ENCODE results near the gene GTF2IRD1. TPM values are rescaled to one million over a fixed set of nuclear protein-coding genes. Genes with fewer than 3 reads are reported as not detected.

Gene GTF2IRD1
- total and polyA plus RNA-seq, 2 experiments from 2014 or later = 28.7 to 37.1 TPM

DNA sequence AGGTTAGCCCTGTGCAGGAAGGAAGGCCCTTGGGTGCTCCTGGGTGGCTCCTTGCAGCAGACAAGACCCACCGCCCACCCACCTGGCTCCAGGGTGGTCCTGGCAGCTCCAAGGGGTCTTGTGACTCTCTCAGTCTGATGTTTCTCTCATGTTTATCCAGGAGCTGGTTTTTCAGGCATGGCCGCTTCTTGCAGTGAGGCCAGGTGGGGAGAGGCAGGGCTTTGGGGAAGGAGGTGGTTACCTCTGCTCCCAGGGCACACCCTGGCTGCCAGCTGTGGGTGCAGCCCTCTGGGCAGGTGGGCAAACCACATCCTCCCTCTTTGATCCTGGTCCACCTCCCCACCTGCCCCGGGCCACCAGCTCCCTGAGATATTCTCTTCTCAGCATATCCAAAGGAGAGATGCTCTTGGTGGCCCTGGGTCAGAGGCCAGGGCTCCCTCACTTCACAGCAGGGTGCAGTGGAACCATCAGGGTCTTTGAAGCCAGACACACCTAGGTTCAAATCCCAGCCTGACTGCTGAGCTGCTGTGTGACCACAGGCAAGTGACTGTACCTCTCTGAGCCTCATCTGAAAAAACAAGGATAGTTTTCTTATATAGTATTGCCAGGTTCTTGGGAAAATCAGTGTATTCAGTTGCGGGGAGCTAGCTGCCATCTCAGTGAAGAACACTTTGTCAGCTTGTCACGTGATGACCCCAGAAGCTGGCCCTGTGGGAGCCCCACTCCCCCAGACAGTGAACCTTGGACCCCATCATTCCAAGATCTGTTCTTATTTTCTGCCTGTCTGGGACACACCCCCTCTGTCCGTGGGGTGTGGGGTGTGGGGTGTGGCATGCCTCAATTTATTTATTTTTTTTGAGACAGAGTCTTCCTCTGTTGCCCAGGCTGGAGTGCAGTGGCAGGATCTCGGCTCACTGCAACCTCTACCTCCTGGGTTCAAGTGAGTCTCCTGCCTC is 11.5 kb downstream of the GTF2IRD1 start:
- H3K27ac Mint-ChIP-seq = no peak overlapping the region
- TF ChIP-seq, protein P1, sequence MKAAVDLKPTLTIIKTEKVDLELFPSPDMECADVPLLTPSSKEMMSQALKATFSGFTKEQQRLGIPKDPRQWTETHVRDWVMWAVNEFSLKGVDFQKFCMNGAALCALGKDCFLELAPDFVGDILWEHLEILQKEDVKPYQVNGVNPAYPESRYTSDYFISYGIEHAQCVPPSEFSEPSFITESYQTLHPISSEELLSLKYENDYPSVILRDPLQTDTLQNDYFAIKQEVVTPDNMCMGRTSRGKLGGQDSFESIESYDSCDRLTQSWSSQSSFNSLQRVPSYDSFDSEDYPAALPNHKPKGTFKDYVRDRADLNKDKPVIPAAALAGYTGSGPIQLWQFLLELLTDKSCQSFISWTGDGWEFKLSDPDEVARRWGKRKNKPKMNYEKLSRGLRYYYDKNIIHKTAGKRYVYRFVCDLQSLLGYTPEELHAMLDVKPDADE (IDR thresholded peaks at IDR 0.05) = no peak
- TF ChIP-seq STAT1 (IDR thresholded peaks at IDR 0.05; ENCODE audit: unreplicated experiment) = no peak
- TF ChIP-seq, protein P2, sequence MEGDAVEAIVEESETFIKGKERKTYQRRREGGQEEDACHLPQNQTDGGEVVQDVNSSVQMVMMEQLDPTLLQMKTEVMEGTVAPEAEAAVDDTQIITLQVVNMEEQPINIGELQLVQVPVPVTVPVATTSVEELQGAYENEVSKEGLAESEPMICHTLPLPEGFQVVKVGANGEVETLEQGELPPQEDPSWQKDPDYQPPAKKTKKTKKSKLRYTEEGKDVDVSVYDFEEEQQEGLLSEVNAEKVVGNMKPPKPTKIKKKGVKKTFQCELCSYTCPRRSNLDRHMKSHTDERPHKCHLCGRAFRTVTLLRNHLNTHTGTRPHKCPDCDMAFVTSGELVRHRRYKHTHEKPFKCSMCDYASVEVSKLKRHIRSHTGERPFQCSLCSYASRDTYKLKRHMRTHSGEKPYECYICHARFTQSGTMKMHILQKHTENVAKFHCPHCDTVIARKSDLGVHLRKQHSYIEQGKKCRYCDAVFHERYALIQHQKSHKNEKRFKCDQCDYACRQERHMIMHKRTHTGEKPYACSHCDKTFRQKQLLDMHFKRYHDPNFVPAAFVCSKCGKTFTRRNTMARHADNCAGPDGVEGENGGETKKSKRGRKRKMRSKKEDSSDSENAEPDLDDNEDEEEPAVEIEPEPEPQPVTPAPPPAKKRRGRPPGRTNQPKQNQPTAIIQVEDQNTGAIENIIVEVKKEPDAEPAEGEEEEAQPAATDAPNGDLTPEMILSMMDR (conservative IDR thresholded peaks at IDR 0.05; ENCODE audit: low read depth in 2 of 2) = no peak
- TF ChIP-seq ZNF331 (CRISPR knock-in tag; IDR thresholded peaks at IDR 0.05; ENCODE audit: low read depth) = no peak
- TF ChIP-seq POLR2AphosphoS5 (IDR thresholded peaks at IDR 0.05; ENCODE audit: low read depth) = no peak
- TF ChIP-seq ZNF114 (CRISPR knock-in tag; IDR thresholded peaks at IDR 0.05) = no peak
- TF ChIP-seq EZH2phosphoT487 (IDR thresholded peaks at IDR 0.05; ENCODE audit: unreplicated experiment) = no peak
- TF ChIP-seq, protein P3, sequence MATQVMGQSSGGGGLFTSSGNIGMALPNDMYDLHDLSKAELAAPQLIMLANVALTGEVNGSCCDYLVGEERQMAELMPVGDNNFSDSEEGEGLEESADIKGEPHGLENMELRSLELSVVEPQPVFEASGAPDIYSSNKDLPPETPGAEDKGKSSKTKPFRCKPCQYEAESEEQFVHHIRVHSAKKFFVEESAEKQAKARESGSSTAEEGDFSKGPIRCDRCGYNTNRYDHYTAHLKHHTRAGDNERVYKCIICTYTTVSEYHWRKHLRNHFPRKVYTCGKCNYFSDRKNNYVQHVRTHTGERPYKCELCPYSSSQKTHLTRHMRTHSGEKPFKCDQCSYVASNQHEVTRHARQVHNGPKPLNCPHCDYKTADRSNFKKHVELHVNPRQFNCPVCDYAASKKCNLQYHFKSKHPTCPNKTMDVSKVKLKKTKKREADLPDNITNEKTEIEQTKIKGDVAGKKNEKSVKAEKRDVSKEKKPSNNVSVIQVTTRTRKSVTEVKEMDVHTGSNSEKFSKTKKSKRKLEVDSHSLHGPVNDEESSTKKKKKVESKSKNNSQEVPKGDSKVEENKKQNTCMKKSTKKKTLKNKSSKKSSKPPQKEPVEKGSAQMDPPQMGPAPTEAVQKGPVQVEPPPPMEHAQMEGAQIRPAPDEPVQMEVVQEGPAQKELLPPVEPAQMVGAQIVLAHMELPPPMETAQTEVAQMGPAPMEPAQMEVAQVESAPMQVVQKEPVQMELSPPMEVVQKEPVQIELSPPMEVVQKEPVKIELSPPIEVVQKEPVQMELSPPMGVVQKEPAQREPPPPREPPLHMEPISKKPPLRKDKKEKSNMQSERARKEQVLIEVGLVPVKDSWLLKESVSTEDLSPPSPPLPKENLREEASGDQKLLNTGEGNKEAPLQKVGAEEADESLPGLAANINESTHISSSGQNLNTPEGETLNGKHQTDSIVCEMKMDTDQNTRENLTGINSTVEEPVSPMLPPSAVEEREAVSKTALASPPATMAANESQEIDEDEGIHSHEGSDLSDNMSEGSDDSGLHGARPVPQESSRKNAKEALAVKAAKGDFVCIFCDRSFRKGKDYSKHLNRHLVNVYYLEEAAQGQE (IDR thresholded peaks at IDR 0.05; ENCODE audit: unreplicated experiment) = no peak
- no peak for TF ChIP-seq CREB1 (CRISPR knock-in tag; IDR thresholded peaks at IDR 0.05; ENCODE audit: low read depth)
- TF ChIP-seq NANOG (IDR thresholded peaks at IDR 0.05; ENCODE audit: borderline replicate concordance) = no peak
- TF ChIP-seq, protein P4, sequence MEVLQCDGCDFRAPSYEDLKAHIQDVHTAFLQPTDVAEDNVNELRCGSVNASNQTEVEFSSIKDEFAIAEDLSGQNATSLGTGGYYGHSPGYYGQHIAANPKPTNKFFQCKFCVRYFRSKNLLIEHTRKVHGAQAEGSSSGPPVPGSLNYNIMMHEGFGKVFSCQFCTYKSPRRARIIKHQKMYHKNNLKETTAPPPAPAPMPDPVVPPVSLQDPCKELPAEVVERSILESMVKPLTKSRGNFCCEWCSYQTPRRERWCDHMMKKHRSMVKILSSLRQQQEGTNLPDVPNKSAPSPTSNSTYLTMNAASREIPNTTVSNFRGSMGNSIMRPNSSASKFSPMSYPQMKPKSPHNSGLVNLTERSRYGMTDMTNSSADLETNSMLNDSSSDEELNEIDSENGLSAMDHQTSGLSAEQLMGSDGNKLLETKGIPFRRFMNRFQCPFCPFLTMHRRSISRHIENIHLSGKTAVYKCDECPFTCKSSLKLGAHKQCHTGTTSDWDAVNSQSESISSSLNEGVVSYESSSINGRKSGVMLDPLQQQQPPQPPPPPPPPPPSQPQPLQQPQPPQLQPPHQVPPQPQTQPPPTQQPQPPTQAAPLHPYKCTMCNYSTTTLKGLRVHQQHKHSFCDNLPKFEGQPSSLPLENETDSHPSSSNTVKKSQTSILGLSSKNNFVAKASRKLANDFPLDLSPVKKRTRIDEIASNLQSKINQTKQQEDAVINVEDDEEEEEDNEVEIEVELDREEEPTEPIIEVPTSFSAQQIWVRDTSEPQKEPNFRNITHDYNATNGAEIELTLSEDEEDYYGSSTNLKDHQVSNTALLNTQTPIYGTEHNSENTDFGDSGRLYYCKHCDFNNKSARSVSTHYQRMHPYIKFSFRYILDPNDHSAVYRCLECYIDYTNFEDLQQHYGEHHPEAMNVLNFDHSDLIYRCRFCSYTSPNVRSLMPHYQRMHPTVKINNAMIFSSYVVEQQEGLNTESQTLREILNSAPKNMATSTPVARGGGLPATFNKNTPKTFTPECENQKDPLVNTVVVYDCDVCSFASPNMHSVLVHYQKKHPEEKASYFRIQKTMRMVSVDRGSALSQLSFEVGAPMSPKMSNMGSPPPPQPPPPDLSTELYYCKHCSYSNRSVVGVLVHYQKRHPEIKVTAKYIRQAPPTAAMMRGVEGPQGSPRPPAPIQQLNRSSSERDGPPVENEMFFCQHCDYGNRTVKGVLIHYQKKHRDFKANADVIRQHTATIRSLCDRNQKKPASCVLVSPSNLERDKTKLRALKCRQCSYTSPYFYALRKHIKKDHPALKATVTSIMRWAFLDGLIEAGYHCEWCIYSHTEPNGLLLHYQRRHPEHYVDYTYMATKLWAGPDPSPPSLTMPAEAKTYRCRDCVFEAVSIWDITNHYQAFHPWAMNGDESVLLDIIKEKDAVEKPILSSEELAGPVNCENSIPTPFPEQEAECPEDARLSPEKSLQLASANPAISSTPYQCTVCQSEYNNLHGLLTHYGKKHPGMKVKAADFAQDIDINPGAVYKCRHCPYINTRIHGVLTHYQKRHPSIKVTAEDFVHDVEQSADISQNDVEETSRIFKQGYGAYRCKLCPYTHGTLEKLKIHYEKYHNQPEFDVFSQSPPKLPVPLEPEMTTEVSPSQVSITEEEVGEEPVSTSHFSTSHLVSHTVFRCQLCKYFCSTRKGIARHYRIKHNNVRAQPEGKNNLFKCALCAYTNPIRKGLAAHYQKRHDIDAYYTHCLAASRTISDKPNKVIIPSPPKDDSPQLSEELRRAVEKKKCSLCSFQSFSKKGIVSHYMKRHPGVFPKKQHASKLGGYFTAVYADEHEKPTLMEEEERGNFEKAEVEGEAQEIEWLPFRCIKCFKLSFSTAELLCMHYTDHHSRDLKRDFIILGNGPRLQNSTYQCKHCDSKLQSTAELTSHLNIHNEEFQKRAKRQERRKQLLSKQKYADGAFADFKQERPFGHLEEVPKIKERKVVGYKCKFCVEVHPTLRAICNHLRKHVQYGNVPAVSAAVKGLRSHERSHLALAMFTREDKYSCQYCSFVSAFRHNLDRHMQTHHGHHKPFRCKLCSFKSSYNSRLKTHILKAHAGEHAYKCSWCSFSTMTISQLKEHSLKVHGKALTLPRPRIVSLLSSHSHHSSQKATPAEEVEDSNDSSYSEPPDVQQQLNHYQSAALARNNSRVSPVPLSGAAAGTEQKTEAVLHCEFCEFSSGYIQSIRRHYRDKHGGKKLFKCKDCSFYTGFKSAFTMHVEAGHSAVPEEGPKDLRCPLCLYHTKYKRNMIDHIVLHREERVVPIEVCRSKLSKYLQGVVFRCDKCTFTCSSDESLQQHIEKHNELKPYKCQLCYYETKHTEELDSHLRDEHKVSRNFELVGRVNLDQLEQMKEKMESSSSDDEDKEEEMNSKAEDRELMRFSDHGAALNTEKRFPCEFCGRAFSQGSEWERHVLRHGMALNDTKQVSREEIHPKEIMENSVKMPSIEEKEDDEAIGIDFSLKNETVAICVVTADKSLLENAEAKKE (CRISPR knock-in tag; IDR thresholded peaks at IDR 0.05) = no peak
- TF ChIP-seq EZH2 (IDR thresholded peaks at IDR 0.05; ENCODE audit: low read depth, unreplicated experiment) = no peak
- ATAC-seq (no peak), DNase-seq (ENCODE audit: low spot score) (no peak)
- H3K4me2 ChIP-seq = no peak overlapping the region
- peaks cover 6% of the 10 kb centered on the region for H3K27me3 Mint-ChIP-seq (ENCODE audit: insufficient read depth, low read depth, poor library complexity)
- H3K4me3 Mint-ChIP-seq = no peak overlapping the region
- no peak overlapping the region for H2AFZ ChIP-seq
- no peak overlapping the region for H3K27ac ChIP-seq (ENCODE audit: low read depth)
- H3K27me3 ChIP-seq (ENCODE audit: insufficient read depth) = no peaks in the 10 kb centered on the region
- peaks cover 13% of the 10 kb centered on the region for H4K20me1 ChIP-seq (replicated peaks; ENCODE audit: insufficient read depth)
- H3K4me1 Mint-ChIP-seq = peaks cover 11% of the 10 kb centered on the region
- H3K9me3 Mint-ChIP-seq = no peaks in the 10 kb centered on the region
- no peaks in the 10 kb centered on the region for H3K9me2 ChIP-seq (ENCODE audit: insufficient read depth)
- H3K4me3 ChIP-seq = no peak overlapping the region
- no peaks in the 10 kb centered on the region for H3K36me3 Mint-ChIP-seq (ENCODE audit: low read depth)
- H3K36me3 ChIP-seq (ENCODE audit: insufficient read depth) = no peaks in the 10 kb centered on the region
- H3K79me2 ChIP-seq (replicated peaks; ENCODE audit: insufficient read depth) = peaks cover 92% of the 10 kb centered on the region
- H3K4me1 ChIP-seq (ENCODE audit: insufficient read depth) = no peaks in the 10 kb centered on the region
- H3F3A ChIP-seq (replicated peaks; ENCODE audit: low read depth) = no peaks in the 10 kb centered on the region
